ENCODE measurements around the gene MRPL55.

Gene MRPL55

DNA sequence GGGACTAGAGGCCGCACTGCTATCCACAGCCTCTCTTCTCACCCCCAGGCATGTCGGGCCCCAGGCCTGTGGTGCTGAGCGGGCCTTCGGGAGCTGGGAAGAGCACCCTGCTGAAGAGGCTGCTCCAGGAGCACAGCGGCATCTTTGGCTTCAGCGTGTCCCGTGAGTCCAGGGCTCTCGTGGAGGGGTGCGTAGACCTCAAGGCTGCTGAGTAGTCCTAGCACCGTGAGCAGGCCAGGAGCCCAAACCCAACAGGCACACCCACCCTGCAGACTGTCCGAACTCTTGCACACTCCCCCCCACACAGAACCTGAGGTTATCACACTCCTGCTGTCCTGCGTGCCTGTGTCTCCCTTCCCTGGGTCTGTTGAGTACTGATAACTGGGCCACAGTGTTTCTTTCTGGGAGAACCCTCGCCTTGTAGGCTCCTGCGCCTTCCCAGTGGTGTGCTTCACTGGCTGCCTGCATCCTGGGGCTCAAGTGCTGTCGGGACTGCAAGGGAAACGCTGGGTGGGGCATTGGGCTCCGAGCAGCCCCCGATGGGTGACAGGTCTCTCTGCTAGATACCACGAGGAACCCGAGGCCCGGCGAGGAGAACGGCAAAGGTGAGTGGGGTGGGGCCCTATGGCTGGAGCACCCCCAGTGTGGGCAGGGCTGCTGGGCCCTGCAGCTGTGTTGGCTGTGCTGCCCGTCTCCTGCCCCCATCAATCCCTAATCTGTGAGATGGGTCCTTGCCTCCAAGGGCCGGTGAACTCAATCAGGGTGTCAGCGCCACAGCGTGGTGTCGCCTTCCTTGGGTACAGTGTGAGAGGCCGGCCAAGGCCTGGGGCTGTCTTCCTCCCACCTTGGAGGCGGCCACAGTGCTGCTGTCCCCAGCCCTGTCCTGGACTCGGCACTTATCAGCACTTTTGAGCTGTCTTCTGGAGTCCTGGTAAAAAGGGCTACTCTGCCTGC is 36.6 kb upstream of the MRPL55 start:
- H3K4me1 ChIP-seq (ENCODE audit: control insufficient read depth in 2 of 2, insufficient read depth in 1 of 2, low read depth in 1 of 2, low read length in 2 of 2): peaks cover 14 to 28% of the 10 kb centered on the region in 2 donors
- no peak overlapping the region for H2BK12ac ChIP-seq (ENCODE audit: low read length)
- no peak overlapping the region for H2BK120ac ChIP-seq (ENCODE audit: low read depth, low read length)
- no peak overlapping the region for H2BK15ac ChIP-seq (ENCODE audit: low read length)
- no peak overlapping the region for H2BK5ac ChIP-seq (ENCODE audit: low read length)
- no peak overlapping the region for H3K4me3 ChIP-seq (ENCODE audit: low read length in 2 of 2)
- DNase-seq (ENCODE audit: low spot score): no peak
- no peak overlapping the region for H4K91ac ChIP-seq (ENCODE audit: low read depth, low read length, poor library complexity)
- H3K23ac ChIP-seq (ENCODE audit: low read depth, low read length, poor library complexity): peak overlapping the region; percentile 31
- H3K79me1 ChIP-seq (ENCODE audit: low read depth, low read length): peaks cover 33% of the 10 kb centered on the region
- no peak overlapping the region for H3K9ac ChIP-seq (ENCODE audit: low read depth, low read length, poor library complexity)
- no peak overlapping the region for H3K27ac ChIP-seq (replicated peaks; ENCODE audit: low read length)
- no CpG with 5 or more reads among the region's 31 CpGs for WGBS, 2 donors (ENCODE audit: extremely low coverage in 2 of 2, insufficient read length in 2 of 2, insufficient replicate concordance in 1 of 2)
- no peak overlapping the region for H3K4me2 ChIP-seq (ENCODE audit: insufficient read depth, low read length, poor library complexity, severe bottlenecking)
- no peaks in the 10 kb centered on the region for H3K9me3 ChIP-seq (replicated peaks in 1 of 2; ENCODE audit: control insufficient read depth in 2 of 2, insufficient read depth in 1 of 2, low read depth in 1 of 2, low read length in 2 of 2)
- no peak overlapping the region for H3K18ac ChIP-seq (ENCODE audit: low read length)
- H4K8ac ChIP-seq (ENCODE audit: low read depth, low read length): no peak overlapping the region
- H3K36me3 ChIP-seq (replicated peaks in 1 of 2; ENCODE audit: control insufficient read depth in 2 of 2, insufficient read depth in 2 of 2, low read length in 2 of 2): peaks cover 0 to 53% of the 10 kb centered on the region in 2 donors
- no peaks in the 10 kb centered on the region for H3K27me3 ChIP-seq (ENCODE audit: control insufficient read depth in 3 of 3, insufficient read depth in 3 of 3, low read depth in 1 of 3, low read length in 3 of 3)
- H2AFZ ChIP-seq (ENCODE audit: low read length): no peak overlapping the region
- no peak overlapping the region for H2AK5ac ChIP-seq (ENCODE audit: low read depth, low read length)
- no peak overlapping the region for H3K4ac ChIP-seq (ENCODE audit: low read length)
- no peak overlapping the region for H3K14ac ChIP-seq (ENCODE audit: low read length)

DNA sequence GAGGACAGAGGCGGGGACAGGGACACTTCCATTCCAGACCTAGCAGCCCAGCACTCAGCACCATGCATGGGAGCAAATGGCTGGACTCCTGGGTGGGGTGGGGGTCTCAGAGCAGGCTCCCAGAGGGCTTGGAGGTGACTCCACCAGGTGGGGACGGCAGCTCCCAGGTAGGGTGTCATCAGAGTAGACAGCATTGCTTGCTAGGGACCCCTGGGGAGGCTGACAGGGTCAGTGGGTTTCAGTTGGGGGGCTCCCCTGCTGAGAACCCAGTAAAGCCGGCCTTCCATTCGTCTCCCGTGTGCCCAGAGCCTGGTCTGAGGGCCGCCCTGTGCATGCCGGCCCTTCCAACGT is 35.9 kb upstream of the MRPL55 start:
- Histone ChIP-seq H3K36me3 (replicated peaks in 1 of 2; ENCODE audit: control insufficient read depth in 2 of 2, insufficient read depth in 2 of 2, low read length in 2 of 2) (peaks cover 0 to 53% of the 10 kb centered on the region in 2 donors), H2AFZ (ENCODE audit: low read length) (no peak overlapping the region), H3K18ac (ENCODE audit: low read length) (no peak overlapping the region), H4K91ac (ENCODE audit: low read depth, low read length, poor library complexity) (no peak overlapping the region), H3K23ac (ENCODE audit: low read depth, low read length, poor library complexity) (no peak overlapping the region), H3K79me1 (ENCODE audit: low read depth, low read length) (peaks cover 37% of the 10 kb centered on the region), H2BK120ac (ENCODE audit: low read depth, low read length) (no peak overlapping the region), H4K8ac (ENCODE audit: low read depth, low read length) (no peak overlapping the region), H3K4me1 (ENCODE audit: control insufficient read depth in 2 of 2, insufficient read depth in 1 of 2, low read depth in 1 of 2, low read length in 2 of 2) (peaks cover 14 to 21% of the 10 kb centered on the region in 2 donors), H3K9me3 (replicated peaks in 1 of 2; ENCODE audit: control insufficient read depth in 2 of 2, insufficient read depth in 1 of 2, low read depth in 1 of 2, low read length in 2 of 2) (no peaks in the 10 kb centered on the region), H3K27ac (replicated peaks; ENCODE audit: low read length) (no peak overlapping the region), H3K14ac (ENCODE audit: low read length) (no peak overlapping the region), H2BK12ac (ENCODE audit: low read length) (no peak overlapping the region), H3K4me3 (ENCODE audit: low read length in 2 of 2) (no peak overlapping the region), H2AK5ac (ENCODE audit: low read depth, low read length) (no peak overlapping the region), H3K4me2 (ENCODE audit: insufficient read depth, low read length, poor library complexity, severe bottlenecking) (no peak overlapping the region), H3K27me3 (ENCODE audit: control insufficient read depth in 3 of 3, insufficient read depth in 3 of 3, low read depth in 1 of 3, low read length in 3 of 3) (no peaks in the 10 kb centered on the region), H2BK15ac (ENCODE audit: low read length) (no peak overlapping the region), H2BK5ac (ENCODE audit: low read length) (no peak overlapping the region), H3K9ac (ENCODE audit: low read depth, low read length, poor library complexity) (no peak overlapping the region), H3K4ac (ENCODE audit: low read length) (no peak overlapping the region)
- DNase-seq (ENCODE audit: low spot score): no peak
- WGBS, 2 donors (ENCODE audit: extremely low coverage in 2 of 2, insufficient read length in 2 of 2, insufficient replicate concordance in 1 of 2): no CpG with 5 or more reads among the region's 8 CpGs

DNA sequence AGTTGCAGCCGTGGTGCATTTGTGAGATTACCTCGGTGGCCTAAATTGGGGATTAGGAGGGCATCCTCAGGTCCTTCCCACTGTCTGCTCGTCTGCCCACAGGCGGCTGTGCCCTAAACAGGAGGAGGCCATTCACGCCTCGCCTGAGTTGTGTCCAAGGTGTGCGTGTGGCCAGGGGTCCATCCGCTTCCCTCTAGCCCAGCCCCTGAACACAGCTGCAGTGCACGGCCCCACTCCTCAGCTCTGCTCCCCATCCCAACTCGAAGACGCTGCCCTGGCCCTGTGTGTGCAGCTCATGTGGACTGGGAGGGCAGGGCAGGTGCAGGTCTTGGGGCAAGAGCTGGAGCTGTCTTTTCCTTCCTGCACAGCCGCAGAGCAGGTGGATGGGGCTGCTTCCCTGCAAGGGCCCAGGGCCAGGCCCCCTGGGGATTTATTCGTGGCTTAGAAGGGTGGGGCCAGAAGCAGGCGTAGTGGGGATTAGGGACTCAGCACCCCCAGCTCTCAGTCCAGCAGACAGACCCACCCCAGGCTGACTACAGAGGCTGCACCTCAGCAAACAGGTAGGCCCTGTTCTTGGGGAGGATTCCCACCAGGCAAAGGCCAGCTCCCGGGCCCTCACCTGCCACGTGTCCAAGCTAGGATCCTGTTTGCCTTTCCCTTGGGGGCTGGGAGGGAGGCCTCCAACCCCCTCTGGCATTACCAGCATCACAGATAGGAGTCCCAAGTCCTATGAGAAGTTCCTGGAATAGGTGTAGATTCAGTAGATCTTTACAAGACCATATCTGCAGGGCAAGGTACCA is 35.3 kb upstream of the MRPL55 start:
- peak overlapping the region; percentile 38 for H3K9ac ChIP-seq (ENCODE audit: low read depth, low read length, poor library complexity)
- H3K23ac ChIP-seq (ENCODE audit: low read depth, low read length, poor library complexity): peak overlapping the region; percentile 73
- H2AK5ac ChIP-seq (ENCODE audit: low read depth, low read length): peak overlapping the region; percentile 7
- H2AFZ ChIP-seq (ENCODE audit: low read length): no peak overlapping the region
- peak overlapping the region; percentile 49 for H2BK15ac ChIP-seq (ENCODE audit: low read length)
- no peak overlapping the region for H3K14ac ChIP-seq (ENCODE audit: low read length)
- H2BK120ac ChIP-seq (ENCODE audit: low read depth, low read length): no peak overlapping the region
- peak overlapping the region; percentile 66 for H2BK5ac ChIP-seq (ENCODE audit: low read length)
- H4K8ac ChIP-seq (ENCODE audit: low read depth, low read length): no peak overlapping the region
- no peak overlapping the region for H4K91ac ChIP-seq (ENCODE audit: low read depth, low read length, poor library complexity)
- no peak overlapping the region for H3K18ac ChIP-seq (ENCODE audit: low read length)
- DNase-seq (ENCODE audit: low spot score): no peak
- no peak overlapping the region for H3K27ac ChIP-seq (replicated peaks; ENCODE audit: low read length)
- H3K4me1 ChIP-seq (ENCODE audit: control insufficient read depth in 2 of 2, insufficient read depth in 1 of 2, low read depth in 1 of 2, low read length in 2 of 2): peaks cover 12 to 16% of the 10 kb centered on the region in 2 donors
- peaks cover 37% of the 10 kb centered on the region for H3K79me1 ChIP-seq (ENCODE audit: low read depth, low read length)
- H3K9me3 ChIP-seq (replicated peaks in 1 of 2; ENCODE audit: control insufficient read depth in 2 of 2, insufficient read depth in 1 of 2, low read depth in 1 of 2, low read length in 2 of 2): no peaks in the 10 kb centered on the region
- H3K4me2 ChIP-seq (ENCODE audit: insufficient read depth, low read length, poor library complexity, severe bottlenecking): no peak overlapping the region
- no peak overlapping the region for H2BK12ac ChIP-seq (ENCODE audit: low read length)
- H3K4me3 ChIP-seq (ENCODE audit: low read length in 2 of 2): peak overlapping the region in 1 of 2 donors; percentile 46
- H3K4ac ChIP-seq (ENCODE audit: low read length): no peak overlapping the region
- no CpG with 5 or more reads among the region's 16 CpGs for WGBS, 2 donors (ENCODE audit: extremely low coverage in 2 of 2, insufficient read length in 2 of 2, insufficient replicate concordance in 1 of 2)
- H3K36me3 ChIP-seq (replicated peaks in 1 of 2; ENCODE audit: control insufficient read depth in 2 of 2, insufficient read depth in 2 of 2, low read length in 2 of 2): peaks cover 0 to 53% of the 10 kb centered on the region in 2 donors
- H3K27me3 ChIP-seq (ENCODE audit: control insufficient read depth in 3 of 3, insufficient read depth in 3 of 3, low read depth in 1 of 3, low read length in 3 of 3): no peaks in the 10 kb centered on the region
